Omental fat pad (tissue), 4 donors: ENCODE data around the gene SEL1L3. TPM values are rescaled to one million over a fixed set of nuclear protein-coding genes. Genes with fewer than 3 reads are reported as not detected.
"Not testable (repeated sequence)": the region's sequence is repeated elsewhere in the genome, so short reads cannot be mapped to it uniquely, and the experiment has no call there.

ENCODE experiments used
- ATAC-seq: fragments of 150-250 bp; one replicate; pipeline ENCODE4 v1.9.1; 2016; ENCODE audit warnings: mild to moderate bottlenecking, moderate library complexity; ENCODE audit not compliant: low FRiP score
- DNase-seq: peaks from one replicate; pipeline ENCODE4 v3.0.0-alpha.2; 2019; ENCODE audit warnings: low spot score
- total RNA-seq, 4 donors: library from RNA; depleted of rRNA; stranded (reverse); fragments of >200 nt; gene quantifications; one replicate each; pipeline ENCODE4 v1.1.0, GENCODE V29; 2016
- TF ChIP-seq, protein P1 (sequence below), 3 donors: fragments of 450-650 bp; IDR thresholded peaks; one replicate each; pipeline ENCODE4 v1.5.1; 2016 to 2017; ENCODE audit warnings: antibody characterized with exemption in 3 of 3, mild to moderate bottlenecking in 3 of 3, moderate library complexity in 2 of 3

SEL1L3 gene
- total RNA-seq, 4 donors from 2014 or later: 15.8 to 29.9 (median 21.4) TPM

DNA sequence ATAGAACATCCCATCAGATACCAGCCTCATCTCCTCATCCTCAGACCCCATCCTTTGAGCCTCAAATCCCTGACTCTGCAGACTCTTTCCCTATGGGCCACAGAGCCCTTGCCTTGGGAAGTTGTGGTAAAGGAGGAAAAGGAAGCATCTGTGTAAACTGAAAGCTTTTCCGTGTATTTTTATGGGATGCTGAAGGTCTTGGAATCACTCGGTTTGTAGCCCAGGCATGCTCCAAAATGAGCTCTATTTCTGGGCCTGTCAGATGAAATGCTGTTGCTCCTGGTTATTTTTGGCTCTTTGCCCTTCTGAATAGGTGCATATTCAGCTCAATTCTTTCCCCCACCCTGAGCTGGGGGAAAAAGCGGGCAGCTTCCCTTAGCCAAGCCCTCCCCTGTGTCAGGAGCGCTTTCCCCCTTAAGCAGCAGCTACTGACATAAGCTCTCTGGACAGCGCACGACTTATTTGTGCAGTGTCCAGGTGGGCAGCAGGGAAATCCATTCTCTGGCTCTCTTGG lies 5.0 kb upstream of the SEL1L3 start:
- ATAC-seq: no peak
- TF ChIP-seq, protein P1, sequence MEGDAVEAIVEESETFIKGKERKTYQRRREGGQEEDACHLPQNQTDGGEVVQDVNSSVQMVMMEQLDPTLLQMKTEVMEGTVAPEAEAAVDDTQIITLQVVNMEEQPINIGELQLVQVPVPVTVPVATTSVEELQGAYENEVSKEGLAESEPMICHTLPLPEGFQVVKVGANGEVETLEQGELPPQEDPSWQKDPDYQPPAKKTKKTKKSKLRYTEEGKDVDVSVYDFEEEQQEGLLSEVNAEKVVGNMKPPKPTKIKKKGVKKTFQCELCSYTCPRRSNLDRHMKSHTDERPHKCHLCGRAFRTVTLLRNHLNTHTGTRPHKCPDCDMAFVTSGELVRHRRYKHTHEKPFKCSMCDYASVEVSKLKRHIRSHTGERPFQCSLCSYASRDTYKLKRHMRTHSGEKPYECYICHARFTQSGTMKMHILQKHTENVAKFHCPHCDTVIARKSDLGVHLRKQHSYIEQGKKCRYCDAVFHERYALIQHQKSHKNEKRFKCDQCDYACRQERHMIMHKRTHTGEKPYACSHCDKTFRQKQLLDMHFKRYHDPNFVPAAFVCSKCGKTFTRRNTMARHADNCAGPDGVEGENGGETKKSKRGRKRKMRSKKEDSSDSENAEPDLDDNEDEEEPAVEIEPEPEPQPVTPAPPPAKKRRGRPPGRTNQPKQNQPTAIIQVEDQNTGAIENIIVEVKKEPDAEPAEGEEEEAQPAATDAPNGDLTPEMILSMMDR (IDR thresholded peaks at IDR 0.05): no peak
- DNase-seq: no peak

DNA sequence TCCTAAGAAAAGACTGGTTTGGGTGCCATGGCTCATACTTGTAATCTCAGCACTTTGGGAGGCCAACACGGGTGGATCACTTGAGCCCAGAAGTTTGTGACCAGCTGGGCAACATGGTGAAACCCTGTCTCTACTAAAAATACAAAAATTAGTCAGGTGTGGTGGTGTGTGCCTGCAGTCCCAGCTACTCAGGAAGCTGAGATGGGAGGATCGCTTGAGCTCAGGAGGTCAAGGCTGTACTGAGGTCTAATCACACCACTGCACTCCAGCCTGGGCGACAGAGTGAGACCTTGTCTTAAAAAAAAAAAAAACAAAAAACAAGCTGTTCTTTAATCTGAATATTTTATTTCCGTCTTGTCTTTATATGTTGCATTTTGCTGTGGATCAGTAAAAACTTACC lies 3.6 kb upstream of the SEL1L3 start:
- ATAC-seq, DNase-seq: not testable (repeated sequence)

DNA sequence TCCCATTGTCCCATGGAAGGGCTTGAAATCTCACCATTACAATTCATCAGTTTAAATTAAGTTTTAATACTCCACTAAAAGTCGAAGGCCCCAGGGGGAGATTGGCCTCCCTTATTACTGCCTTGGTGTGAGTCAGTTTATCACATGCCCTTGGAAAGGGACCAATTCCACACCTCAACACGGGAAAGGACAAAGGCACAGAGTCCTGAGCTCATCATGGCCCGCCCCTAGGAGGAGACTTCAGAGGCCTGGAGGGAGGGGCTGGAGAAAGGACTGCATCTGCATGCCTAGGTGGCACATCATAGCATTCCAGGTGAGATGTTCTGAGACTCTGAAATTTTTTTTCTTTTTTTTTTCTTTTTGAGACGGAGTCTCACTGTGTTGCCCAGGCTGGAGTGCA lies 2.8 kb upstream of the SEL1L3 start:
- TF ChIP-seq, protein P1 (IDR thresholded peaks at IDR 0.05): no peak
- DNase-seq (no peak), ATAC-seq (no peak)

DNA sequence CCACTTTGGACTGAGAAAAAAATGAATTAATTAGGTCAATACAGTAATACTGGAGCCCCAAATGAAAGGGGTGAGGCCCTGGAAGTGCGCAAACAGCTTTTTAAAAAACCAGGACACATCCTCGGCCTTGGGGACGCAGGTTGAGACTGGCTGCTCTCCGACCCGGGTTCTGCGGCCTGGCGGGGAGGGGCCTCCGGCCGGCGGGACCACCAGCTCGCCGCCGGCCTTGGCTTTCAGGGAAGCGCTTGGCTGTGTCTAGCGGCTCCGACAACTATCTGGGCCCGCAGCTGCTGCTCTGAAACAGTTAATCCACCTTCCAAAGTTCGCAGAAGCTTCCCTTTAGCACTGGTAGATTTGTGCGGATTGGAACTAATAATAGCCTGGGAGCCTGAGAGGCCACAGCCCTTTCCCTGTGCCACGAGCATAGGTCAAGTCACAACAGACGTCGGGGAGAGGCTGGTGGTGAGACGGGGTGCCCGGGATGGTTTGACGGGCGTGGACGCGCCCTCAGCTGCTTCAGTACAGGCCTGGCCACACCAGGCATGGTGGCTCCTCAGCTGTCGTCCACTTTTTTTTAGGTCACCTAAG lies 1.1 kb upstream of the SEL1L3 start:
- DNase-seq (no peak), ATAC-seq (no peak)
- TF ChIP-seq, protein P1 (IDR thresholded peaks at IDR 0.05): no peak

DNA sequence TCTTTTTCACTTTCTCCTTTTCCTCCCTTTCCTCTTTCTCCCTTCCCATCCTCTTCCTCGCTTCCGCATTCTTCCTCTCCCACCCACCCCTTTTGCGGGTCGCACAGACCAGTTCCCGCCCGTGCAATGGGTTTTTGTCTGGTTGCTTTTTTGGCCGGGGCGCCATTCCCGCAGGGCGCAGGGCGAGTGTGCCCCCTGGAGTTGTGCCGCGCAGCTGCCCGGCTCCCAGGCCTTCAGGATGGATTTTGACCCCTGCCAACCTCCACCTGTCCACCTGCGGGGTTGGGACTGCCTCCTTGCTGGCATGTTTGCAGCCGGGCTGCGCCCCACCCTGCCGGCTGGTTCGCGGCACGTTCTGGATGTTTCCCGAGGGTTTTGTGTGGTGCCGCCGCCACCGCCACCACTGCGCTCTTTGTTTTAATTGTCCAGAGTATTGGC lies 578 bp upstream of the SEL1L3 start:
- no peak for ATAC-seq
- TF ChIP-seq, protein P1 (IDR thresholded peaks at IDR 0.05): no peak

DNA sequence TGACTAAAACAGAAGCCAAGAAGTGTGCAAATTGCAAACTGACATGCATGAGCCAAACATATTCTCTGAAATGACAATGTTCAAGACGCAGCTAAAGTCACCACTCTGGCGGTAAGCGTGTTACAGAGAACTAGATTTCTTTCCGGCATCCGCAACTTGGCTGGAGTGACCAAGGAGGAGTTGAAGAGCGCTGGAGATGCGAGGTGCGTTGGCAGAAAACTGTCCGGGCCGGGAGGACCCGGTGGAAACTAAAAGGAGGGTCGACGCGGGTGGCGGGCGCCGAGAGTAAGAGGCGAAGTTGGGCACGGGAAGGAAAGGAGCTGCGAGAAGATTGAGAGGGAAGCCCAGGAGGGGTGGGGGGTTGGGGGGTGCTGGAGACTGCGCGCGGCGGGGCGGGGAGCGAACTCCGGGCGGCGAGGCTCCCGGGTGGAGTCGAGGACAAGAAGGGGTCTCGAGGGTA lies 807 bp downstream of the SEL1L3 start:
- TF ChIP-seq, protein P1 (IDR thresholded peaks at IDR 0.05): no peak
- ATAC-seq (no peak), DNase-seq (no peak)

More for the DNA sequence above, 578 bp upstream of the SEL1L3 start:
- no peak for DNase-seq

DNA sequence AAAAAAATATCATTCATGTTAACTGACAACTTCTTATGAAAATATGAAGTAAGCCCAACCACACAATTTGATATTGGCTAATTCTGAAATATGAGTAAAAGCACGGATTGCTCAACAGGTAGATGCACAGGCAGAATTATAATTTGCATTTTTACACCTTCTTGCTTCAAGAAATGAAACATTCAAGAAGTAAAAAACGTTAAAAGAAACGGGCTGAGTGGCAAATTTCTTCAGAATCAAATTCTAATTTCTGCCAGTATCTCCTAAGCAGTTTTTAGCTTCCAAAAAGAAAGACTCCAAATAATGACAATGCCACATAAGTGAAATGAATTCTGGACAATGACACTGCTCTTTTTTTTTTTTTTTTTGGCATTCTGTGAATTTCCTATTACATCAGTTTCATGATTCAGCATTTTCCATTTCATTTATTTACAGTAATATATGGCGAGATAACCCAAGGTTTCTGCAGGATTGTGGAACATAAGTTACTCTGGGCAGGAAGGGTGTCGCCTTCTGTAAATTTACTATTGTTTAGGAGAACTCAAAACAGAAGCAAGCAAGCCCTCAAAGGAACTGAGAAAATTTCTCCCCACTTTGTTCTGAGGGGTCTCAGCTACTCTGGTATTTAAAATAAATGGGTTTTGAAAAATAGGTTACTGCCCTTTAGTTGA lies 1.4 kb downstream of the SEL1L3 start:
- no peak for ATAC-seq
- TF ChIP-seq, protein P1 (IDR thresholded peaks at IDR 0.05): no peak
- DNase-seq: no peak
